ENCODE results near the gene CNTRL.
"Not testable (repeated sequence)": the region's sequence is repeated elsewhere in the genome, so short reads cannot be mapped to it uniquely, and the experiment has no call there.

CNTRL gene

GRCh38 chr9:121071756-121072421 lies 2.9 kb upstream of the CNTRL start:
- TF ChIP-seq ZNF274 (IDR thresholded peaks at IDR 0.05; ENCODE audit: low read depth, low read length) (no peak), SUZ12 (IDR thresholded peaks at IDR 0.05; ENCODE audit: extremely low read depth, insufficient read depth, insufficient read length) (no peak), YY1 (IDR thresholded peaks at IDR 0.05; ENCODE audit: insufficient read depth, insufficient read length) (no peak)
- no peak for DNase-seq (ENCODE audit: low read depth, low spot score)
- H3K4me3 ChIP-seq (ENCODE audit: insufficient read length, low read depth): no peak overlapping the region

GRCh38 chr9:121073038-121073437 lies 1.7 kb upstream of the CNTRL start:
- H3K4me1 ChIP-seq (ENCODE audit: insufficient read depth, insufficient read length): no peaks in the 10 kb centered on the region
- no peak for DNase-seq (ENCODE audit: low read depth, low spot score)
- TF ChIP-seq YY1 (IDR thresholded peaks at IDR 0.05; ENCODE audit: insufficient read depth, insufficient read length) (no peak), SUZ12 (IDR thresholded peaks at IDR 0.05; ENCODE audit: extremely low read depth, insufficient read depth, insufficient read length) (no peak), ZNF274 (IDR thresholded peaks at IDR 0.05; ENCODE audit: low read depth, low read length) (no peak)
- no peaks in the 10 kb centered on the region for H3K36me3 ChIP-seq (ENCODE audit: insufficient read depth, insufficient read length, low read length)
- H3K4me3 ChIP-seq (ENCODE audit: insufficient read length, low read depth): no peak overlapping the region
- no peak overlapping the region for H3K9ac ChIP-seq (ENCODE audit: insufficient read length, low read depth)
- H3K27me3 ChIP-seq (ENCODE audit: insufficient read depth, insufficient read length): peaks cover 43% of the 10 kb centered on the region
- H3K9me3 ChIP-seq (ENCODE audit: insufficient read depth, low read length): 0 out of 2 replicates have a peak, but pooled peaks cover 11% of the 10 kb centered on the region

More at GRCh38 chr9:121071756-121072421, 2.9 kb upstream of the CNTRL start:
- peaks cover 43% of the 10 kb centered on the region for H3K27me3 ChIP-seq (ENCODE audit: insufficient read depth, insufficient read length)
- H3K9ac ChIP-seq (ENCODE audit: insufficient read length, low read depth): no peak overlapping the region
- H3K36me3 ChIP-seq (ENCODE audit: insufficient read depth, insufficient read length, low read length): no peaks in the 10 kb centered on the region
- H3K4me1 ChIP-seq (ENCODE audit: insufficient read depth, insufficient read length): no peaks in the 10 kb centered on the region
- 0 out of 2 replicates have a peak, but pooled peaks cover 14% of the 10 kb centered on the region for H3K9me3 ChIP-seq (ENCODE audit: insufficient read depth, low read length)

DNA sequence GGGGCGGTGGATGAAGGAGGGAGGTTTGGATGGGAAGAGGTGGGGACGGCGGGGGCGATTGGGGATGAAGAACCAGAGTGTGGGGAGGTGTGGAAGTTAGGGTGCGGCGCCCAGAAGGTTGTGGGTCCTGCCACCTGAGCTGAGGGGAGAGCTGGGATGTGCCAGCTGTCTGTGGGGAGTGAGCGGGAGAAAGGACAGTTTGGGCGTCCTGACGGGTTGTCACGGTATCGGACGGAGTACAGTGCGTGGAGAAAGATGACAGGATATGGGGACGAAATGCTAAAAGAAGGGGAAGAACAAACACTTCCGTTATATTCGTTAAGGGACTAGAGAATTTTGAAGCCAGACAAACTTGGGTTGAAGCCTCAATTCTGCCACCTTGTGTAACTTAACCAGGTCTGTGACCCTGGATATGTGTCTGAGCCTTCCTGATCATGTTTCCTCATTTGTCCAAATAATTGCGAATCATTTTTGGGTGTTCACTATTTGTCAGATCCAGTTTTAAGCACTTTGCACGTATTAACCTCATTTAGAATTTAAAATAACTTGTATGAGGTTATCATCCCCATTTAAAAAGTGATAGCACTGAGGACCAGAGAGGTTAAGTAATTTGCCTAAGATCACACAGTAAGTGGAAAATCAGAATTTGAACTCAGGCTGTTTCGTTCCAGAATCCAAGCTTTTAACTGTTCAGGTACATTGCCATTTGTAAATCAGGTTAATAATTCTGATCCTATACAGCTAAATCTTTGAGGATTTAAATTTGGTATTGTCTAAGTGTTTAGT lies 689 bp downstream of the CNTRL start:
- TF ChIP-seq YY1 (IDR thresholded peaks at IDR 0.05; ENCODE audit: insufficient read depth, insufficient read length) (no peak), SUZ12 (IDR thresholded peaks at IDR 0.05; ENCODE audit: extremely low read depth, insufficient read depth, insufficient read length) (no peak), ZNF274 (IDR thresholded peaks at IDR 0.05; ENCODE audit: low read depth, low read length) (no peak)
- Histone ChIP-seq H3K36me3 (ENCODE audit: insufficient read depth, insufficient read length, low read length) (no peaks in the 10 kb centered on the region), H3K9ac (ENCODE audit: insufficient read length, low read depth) (peak overlapping the region; percentile 86), H3K4me3 (ENCODE audit: insufficient read length, low read depth) (peak overlapping the region; percentile 66), H3K27me3 (ENCODE audit: insufficient read depth, insufficient read length) (peaks cover 42% of the 10 kb centered on the region), H3K4me1 (ENCODE audit: insufficient read depth, insufficient read length) (no peaks in the 10 kb centered on the region), H3K9me3 (ENCODE audit: insufficient read depth, low read length) (no peaks in the 10 kb centered on the region)
- no peak for DNase-seq (ENCODE audit: low read depth, low spot score)

- H3K4me3 ChIP-seq (ENCODE audit: insufficient read length, low read depth): no peak overlapping the region
- peaks cover 9% of the 10 kb centered on the region for H3K36me3 ChIP-seq (ENCODE audit: insufficient read depth, insufficient read length, low read length)
- DNase-seq (ENCODE audit: low read depth, low spot score): no peak
- no peaks in the 10 kb centered on the region for H3K9me3 ChIP-seq (ENCODE audit: insufficient read depth, low read length)
- TF ChIP-seq SUZ12 (IDR thresholded peaks at IDR 0.05; ENCODE audit: extremely low read depth, insufficient read depth, insufficient read length) (no peak), ZNF274 (IDR thresholded peaks at IDR 0.05; ENCODE audit: low read depth, low read length) (no peak), YY1 (IDR thresholded peaks at IDR 0.05; ENCODE audit: insufficient read depth, insufficient read length) (no peak)
- no peaks in the 10 kb centered on the region for H3K4me1 ChIP-seq (ENCODE audit: insufficient read depth, insufficient read length)
- no peak overlapping the region for H3K9ac ChIP-seq (ENCODE audit: insufficient read length, low read depth)
- H3K27me3 ChIP-seq (ENCODE audit: insufficient read depth, insufficient read length): no peaks in the 10 kb centered on the region
These were observed 7.3 kb downstream of the CNTRL start for GRCh38 chr9:121082075-121082474.

DNA sequence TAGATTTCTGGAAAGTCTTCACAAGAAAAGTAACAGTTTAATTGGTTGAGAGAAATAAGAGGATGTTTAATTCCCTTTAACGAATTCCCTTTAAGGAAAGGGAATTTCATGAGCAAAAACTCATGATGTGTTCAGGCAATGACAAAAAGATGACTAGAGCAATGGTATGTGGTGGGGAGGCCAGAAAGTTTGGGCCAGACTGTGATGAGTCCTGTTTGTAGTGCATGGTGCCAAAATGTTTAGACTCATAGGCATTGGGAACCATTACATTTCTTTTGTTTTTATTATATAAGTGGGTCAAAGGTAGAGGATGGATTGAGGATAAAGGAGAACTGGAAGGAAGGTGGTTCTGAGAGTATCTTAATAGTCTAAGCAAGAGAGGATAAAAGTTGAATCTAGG lies 10.9 kb downstream of the CNTRL start:
- TF ChIP-seq SUZ12 (IDR thresholded peaks at IDR 0.05; ENCODE audit: extremely low read depth, insufficient read depth, insufficient read length): no peak
- no peak for TF ChIP-seq ZNF274 (IDR thresholded peaks at IDR 0.05; ENCODE audit: low read depth, low read length)
- no peak for TF ChIP-seq YY1 (IDR thresholded peaks at IDR 0.05; ENCODE audit: insufficient read depth, insufficient read length)
- H3K9me3 ChIP-seq (ENCODE audit: insufficient read depth, low read length): no peaks in the 10 kb centered on the region
- no peak overlapping the region for H3K9ac ChIP-seq (ENCODE audit: insufficient read length, low read depth)
- H3K27me3 ChIP-seq (ENCODE audit: insufficient read depth, insufficient read length): no peaks in the 10 kb centered on the region
- H3K36me3 ChIP-seq (ENCODE audit: insufficient read depth, insufficient read length, low read length): peaks cover 9% of the 10 kb centered on the region
- DNase-seq (ENCODE audit: low read depth, low spot score): no peak
- H3K4me3 ChIP-seq (ENCODE audit: insufficient read length, low read depth): no peak overlapping the region
- no peaks in the 10 kb centered on the region for H3K4me1 ChIP-seq (ENCODE audit: insufficient read depth, insufficient read length)

GRCh38 chr9:121088576-121088975 lies 13.8 kb downstream of the CNTRL start:
- H3K4me3 ChIP-seq (ENCODE audit: insufficient read length, low read depth): no peak overlapping the region
- H3K9me3 ChIP-seq (ENCODE audit: insufficient read depth, low read length): no peaks in the 10 kb centered on the region
- no peaks in the 10 kb centered on the region for H3K4me1 ChIP-seq (ENCODE audit: insufficient read depth, insufficient read length)
- DNase-seq (ENCODE audit: low read depth, low spot score): no peak
- no peaks in the 10 kb centered on the region for H3K36me3 ChIP-seq (ENCODE audit: insufficient read depth, insufficient read length, low read length)
- H3K27me3 ChIP-seq (ENCODE audit: insufficient read depth, insufficient read length): no peaks in the 10 kb centered on the region
- no peak for TF ChIP-seq SUZ12 (IDR thresholded peaks at IDR 0.05; ENCODE audit: extremely low read depth, insufficient read depth, insufficient read length)
- TF ChIP-seq ZNF274 (IDR thresholded peaks at IDR 0.05; ENCODE audit: low read depth, low read length): no peak
- no peak for TF ChIP-seq YY1 (IDR thresholded peaks at IDR 0.05; ENCODE audit: insufficient read depth, insufficient read length)
- H3K9ac ChIP-seq (ENCODE audit: insufficient read length, low read depth): no peak overlapping the region

DNA sequence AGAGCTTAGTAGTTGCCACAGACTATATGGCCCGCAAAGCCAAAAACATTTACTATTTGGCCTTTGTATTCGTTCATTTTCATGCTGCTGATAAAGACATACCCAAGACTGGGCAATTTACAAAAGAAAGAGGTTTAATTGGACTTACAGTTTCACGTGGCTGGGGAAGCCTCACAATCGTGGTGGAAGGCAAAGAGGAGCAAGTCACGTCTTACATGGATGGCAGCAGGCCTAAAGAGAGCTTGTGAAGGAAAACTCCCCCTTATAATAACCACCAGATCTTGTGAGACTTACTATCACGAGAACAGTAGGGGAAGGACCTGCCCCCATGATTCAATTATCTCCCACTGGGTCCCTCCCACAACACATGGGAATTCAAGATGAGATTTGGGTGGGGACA lies 16.0 kb downstream of the CNTRL start:
- not testable (repeated sequence) for H3K9ac ChIP-seq (ENCODE audit: insufficient read length, low read depth); H3K36me3 ChIP-seq (ENCODE audit: insufficient read depth, insufficient read length, low read length); H3K27me3 ChIP-seq (ENCODE audit: insufficient read depth, insufficient read length); H3K4me3 ChIP-seq (ENCODE audit: insufficient read length, low read depth); DNase-seq (ENCODE audit: low read depth, low spot score); H3K4me1 ChIP-seq (ENCODE audit: insufficient read depth, insufficient read length); H3K9me3 ChIP-seq (ENCODE audit: insufficient read depth, low read length)
